AML-193 (cell line): Measurements from ENCODE around the gene SMYD4.
"Not testable (repeated sequence)": the region's sequence is repeated elsewhere in the genome, so short reads cannot be mapped to it uniquely, and the experiment has no call there.

ENCODE experiments used
- DNase-seq, 2 experiments: peaks; one replicate each; lab custom pipeline; 2025; lab: John Stamatoyannopoulos, UW

SMYD4 gene

DNA sequence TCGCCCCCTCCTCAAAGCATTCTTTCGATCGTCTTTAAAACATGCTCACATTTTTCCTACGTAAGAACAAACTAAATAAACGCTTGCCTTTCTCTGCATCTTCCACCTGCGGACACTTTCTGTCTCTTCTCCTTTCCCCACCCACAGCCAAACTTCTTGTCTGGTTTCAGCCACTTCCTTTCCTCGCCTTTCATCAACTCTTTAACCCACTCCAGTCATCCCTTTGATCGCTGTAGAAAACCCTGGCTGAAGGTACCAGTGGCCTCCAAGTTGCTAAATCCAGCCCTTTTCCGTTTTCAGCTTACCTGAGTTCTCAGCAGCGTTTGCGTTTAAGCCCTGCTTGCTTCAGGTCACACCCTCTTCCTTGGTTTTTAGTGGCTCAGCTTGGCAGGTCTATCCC lies 586 bp upstream of the SMYD4 start:
- DNase-seq: peak in 1 of 2 experiments; percentile 2

GRCh38 chr17:1829216-1829591 lies 498 bp downstream of the SMYD4 start:
- no peak for DNase-seq

GRCh38 chr17:1820528-1821252 lies 9.0 kb downstream of the SMYD4 start:
- no peak for DNase-seq

DNA sequence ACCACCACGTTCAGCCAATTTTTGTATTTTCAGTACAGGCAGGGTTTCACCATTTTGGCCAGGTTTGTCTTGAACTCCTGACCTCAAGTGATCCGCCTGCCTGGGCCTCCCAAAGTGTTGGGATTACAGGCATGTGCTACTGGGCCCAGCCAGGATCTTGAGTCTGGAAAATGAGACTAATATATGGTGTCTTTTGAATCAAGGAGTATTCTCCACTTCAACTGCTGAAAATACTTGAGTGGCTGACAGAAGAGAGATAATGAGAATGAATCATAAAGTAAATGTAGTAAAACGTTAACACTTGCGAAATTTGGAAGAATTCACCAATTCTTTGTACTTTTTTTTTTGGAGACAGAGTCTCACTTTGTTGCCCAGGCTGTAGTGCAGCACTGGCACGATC lies 16.6 kb downstream of the SMYD4 start:
- no peak for DNase-seq

DNA sequence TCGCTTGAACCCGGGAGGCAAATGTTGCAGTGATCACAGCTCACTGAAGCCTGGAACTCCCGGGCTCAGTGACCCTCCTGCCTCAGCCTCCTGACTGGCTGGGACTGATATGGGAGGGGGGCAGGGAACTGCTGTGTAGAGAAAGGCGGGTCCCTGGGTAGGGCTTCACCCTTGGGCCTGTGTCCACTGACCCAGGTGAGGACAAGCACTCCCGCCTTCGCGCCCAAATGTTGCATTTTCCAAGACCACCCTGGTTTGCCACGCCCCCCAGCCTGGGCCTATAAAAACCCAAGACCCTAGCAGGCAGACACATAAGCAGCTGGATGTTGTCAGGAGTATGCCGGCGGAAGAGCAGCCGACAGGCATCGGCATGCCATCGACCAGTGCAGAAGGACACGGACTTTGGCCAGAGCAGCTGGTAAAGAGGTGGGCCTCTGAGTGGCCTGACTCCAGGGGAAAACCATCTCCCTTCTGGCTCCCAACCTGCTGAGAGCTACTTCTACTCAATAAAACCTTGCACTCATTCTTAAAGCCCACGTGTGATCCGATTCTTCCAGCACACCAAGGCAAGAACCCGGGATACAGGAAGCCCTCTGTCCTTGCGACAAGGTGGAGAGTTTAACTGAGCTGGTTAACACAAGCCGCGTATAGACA lies 19.1 kb downstream of the SMYD4 start:
- no peak for DNase-seq

DNA sequence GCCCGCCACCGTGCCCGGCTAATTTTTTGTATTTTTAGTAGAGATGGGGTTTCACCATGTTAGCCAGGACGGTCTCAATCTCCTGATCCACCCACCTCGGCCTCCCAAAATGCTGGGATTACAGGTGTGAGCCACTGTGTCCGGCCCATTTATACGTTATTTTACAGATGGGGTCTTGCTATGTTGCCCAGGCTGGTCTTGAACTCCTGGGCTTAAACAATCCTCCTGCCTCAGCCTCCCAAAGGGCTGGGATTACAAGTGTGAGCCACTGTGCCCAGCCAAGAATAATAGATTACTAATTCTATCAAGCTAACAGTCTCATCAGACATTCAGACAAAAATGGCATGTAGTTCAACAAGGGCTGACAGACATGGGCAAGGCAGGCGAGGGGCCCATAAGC lies 19.9 kb downstream of the SMYD4 start:
- DNase-seq: not testable (repeated sequence)

- DNase-seq: no peak
These were observed 21.1 kb downstream of the SMYD4 start for GRCh38 chr17:1808644-1809043.

- no peak for DNase-seq
These were observed 21.8 kb downstream of the SMYD4 start for GRCh38 chr17:1807890-1808289.

DNA sequence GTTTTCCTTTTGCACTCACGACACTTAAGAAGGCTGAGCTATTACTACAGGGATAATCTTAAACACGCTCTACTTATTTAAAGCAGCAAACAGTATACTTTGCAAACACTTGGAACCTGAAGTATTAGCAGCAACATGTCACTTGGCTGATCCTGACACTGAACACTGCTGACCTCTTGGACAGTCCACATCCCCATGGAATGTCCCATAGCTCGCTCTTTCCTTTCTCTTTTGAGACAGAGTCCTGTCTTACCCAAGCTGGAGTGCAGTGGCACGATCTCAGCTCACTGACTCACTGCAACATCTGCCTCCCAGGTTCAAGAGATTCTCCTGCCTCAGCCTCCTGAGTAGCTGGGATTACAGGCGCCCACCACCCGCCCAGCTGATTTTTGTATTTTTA lies 26.4 kb downstream of the SMYD4 start:
- DNase-seq: no peak

GRCh38 chr17:1802429-1802828 lies 27.3 kb downstream of the SMYD4 start:
- no peak for DNase-seq

DNA sequence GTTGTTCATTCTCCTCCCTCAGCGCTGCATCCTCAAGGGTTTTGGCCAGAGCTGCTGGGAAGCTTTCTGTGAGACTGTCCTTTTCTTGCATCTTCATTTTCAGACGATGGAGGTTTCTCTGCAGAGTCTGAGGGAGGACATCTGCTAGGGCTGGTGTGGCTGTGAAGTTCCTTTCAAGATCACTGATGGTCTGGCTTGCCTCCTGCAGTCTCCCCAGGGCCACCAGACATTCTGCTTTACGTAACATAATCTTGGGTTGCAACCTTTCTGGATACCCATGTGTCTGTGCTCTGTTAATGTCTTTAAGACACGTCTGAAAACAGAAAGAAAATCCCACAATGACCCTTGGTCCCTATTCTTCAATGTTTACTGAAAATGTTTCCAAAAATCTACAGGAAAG lies 29.0 kb downstream of the SMYD4 start:
- no peak for DNase-seq

DNA sequence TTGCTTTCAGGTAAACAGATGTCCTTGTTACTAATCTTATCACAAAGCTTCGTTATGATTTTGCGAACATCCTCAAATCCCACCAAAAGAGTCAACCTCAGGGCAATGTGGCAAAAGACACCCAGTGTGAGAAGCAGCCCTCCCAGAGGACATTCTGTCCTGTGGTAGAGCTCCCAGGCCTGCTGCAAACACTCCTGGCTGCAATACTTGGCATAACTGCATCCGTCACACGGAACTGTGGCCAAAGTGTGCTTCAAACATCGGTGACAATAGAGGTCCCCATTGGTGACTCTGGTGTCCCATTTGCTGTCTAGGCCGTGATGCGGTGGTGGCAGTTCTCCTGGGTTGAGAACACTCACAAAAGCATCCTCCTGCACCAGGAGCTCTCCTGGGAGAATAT lies 29.5 kb downstream of the SMYD4 start:
- DNase-seq: no peak

- DNase-seq: not testable (repeated sequence)
These were observed 31.9 kb downstream of the SMYD4 start for GRCh38 chr17:1797846-1798245.

GRCh38 chr17:1797323-1797722 lies 32.4 kb downstream of the SMYD4 start:
- DNase-seq: no peak

DNA sequence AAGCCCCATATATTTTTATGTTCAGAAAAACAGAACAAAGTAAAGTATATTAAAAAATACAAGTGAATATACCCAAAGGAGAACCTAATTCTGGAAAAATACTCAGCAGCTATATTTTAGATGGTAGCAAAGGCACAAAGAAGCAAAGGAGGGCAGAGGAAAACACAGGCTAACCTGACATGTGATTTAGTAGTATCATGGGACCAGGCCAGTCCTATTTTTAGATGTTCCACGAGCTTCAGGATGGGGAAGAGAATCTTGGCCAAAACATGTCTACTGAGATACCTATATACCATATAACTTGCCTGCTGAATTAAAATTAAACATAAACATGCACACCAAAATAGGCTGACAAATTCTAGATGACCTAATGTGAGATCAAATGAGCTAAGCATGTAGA lies 32.9 kb downstream of the SMYD4 start:
- no peak for DNase-seq

GRCh38 chr17:1793447-1793806 lies 36.3 kb downstream of the SMYD4 start:
- no peak for DNase-seq

- DNase-seq: no peak
These were observed 36.9 kb downstream of the SMYD4 start for GRCh38 chr17:1792495-1793446.

- DNase-seq: no peak
These were observed 39.8 kb downstream of the SMYD4 start for GRCh38 chr17:1789936-1790335.

- DNase-seq: no peak
These were observed 42.3 kb downstream of the SMYD4 start for GRCh38 chr17:1787301-1787902.

DNA sequence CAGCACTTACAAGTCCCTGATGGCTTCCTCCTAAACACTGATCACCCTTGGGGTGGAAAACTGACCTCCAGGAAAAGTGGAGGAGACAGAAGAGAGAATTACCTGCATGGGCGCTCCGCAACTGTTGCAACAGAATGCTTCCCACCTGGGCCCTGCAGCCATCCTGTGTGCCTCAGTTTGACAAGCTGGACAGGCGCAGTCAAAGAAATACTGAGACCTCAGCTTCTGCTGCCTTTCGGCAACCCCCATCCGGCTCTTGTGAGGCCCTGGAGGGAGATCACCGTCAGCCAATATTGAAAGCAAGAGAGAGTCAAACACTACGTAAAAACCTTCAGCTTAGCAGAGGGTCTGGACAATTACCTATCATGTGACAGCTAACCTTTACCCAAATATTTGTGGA lies 43.0 kb downstream of the SMYD4 start:
- DNase-seq: no peak

- no peak for DNase-seq
These were observed 43.8 kb downstream of the SMYD4 start for GRCh38 chr17:1785930-1786329.

- peak in 1 of 2 experiments; percentile 2 for DNase-seq
These were observed 45.7 kb downstream of the SMYD4 start for GRCh38 chr17:1783834-1784611.
